H1 (cell line): Measurements from ENCODE around the gene FRRS1L. TPM values are rescaled to one million over a fixed set of nuclear protein-coding genes. Genes with fewer than 3 reads are reported as not detected.

ENCODE experiments used
- CTCF ChIA-PET: fragments of 300-600 bp; sonication (Branson Sonifier 250); formaldehyde crosslinking; loops from one replicate; lab custom pipeline; 2021; ENCODE audit not compliant: partially characterized antibody; lab: Charles Lee
- POLR2A ChIA-PET: fragments of 300-600 bp; sonication (Branson Sonifier 250); formaldehyde crosslinking; loops from one replicate; lab custom pipeline; 2021; ENCODE audit warnings: inconsistent platforms; ENCODE audit not compliant: partially characterized antibody; lab: Charles Lee
- DNase-seq, 2 experiments: peaks; one replicate each; pipeline versions ENCODE4 v3.0.0 to v3.0.0-alpha.2; 2010 to 2022; ENCODE audit warnings: low spot score in 2 of 2, low read depth in 1 of 2, mixed read lengths in 1 of 2
- FAIRE-seq: peaks from 2 replicates; lab custom pipeline; 2011; peaks lifted over from hg19 to GRCh38; lab: Jason Lieb, UNC
- H2AFZ ChIP-seq: 2 replicates; pipeline ENCODE4 v1.8.1; 2012; ENCODE audit warnings: low read length, inconsistent platforms
- H2AK5ac ChIP-seq: 2 replicates; pipeline ENCODE4 v1.6.1; 2013; ENCODE audit warnings: low read depth, low read length
- H2BK120ac ChIP-seq: replicated peaks from 2 replicates; pipeline ENCODE3; 2013; ENCODE audit warnings: low read depth, low read length, inconsistent platforms
- H2BK12ac ChIP-seq: 2 replicates; pipeline ENCODE4 v1.6.1; 2013; ENCODE audit warnings: low read depth, low read length
- H2BK15ac ChIP-seq: 2 replicates; pipeline ENCODE4 v1.6.1; 2013; ENCODE audit warnings: low read length
- H2BK20ac ChIP-seq: 2 replicates; pipeline ENCODE4 v1.6.1; 2013; ENCODE audit warnings: low read length
- H2BK5ac ChIP-seq: 2 replicates; pipeline ENCODE4 v1.6.1; 2013; ENCODE audit warnings: low read depth, low read length
- H3K14ac ChIP-seq: 2 replicates; pipeline ENCODE4 v1.6.1; 2013; ENCODE audit warnings: inconsistent platforms; ENCODE audit not compliant: insufficient read length
- H3K18ac ChIP-seq: 2 replicates; pipeline ENCODE4 v1.6.1; 2013; ENCODE audit warnings: low read length; ENCODE audit errors: extremely low read depth
- H3K23ac ChIP-seq: 2 replicates; pipeline ENCODE4 v1.6.1; 2013; ENCODE audit warnings: inconsistent platforms; ENCODE audit not compliant: insufficient read length
- H3K23me2 ChIP-seq: 2 replicates; pipeline ENCODE4 v1.6.1; 2013; ENCODE audit warnings: low read depth, low read length
- H3K27ac ChIP-seq: 2 replicates; pipeline ENCODE4 v1.6.1; 2011; ENCODE audit warnings: low read depth, low read length, inconsistent platforms
- H3K27me3 ChIP-seq, 4 experiments: replicated peaks in 1 of 4; 1 replicate in 1 of 4; 2 replicates in 3 of 4; pipeline versions ENCODE4 v1.6.1 to v1.8.1; 2011 to 2013; ENCODE audit warnings: low read length in 3 of 4, mild to moderate bottlenecking in 3 of 4, inconsistent platforms in 2 of 4, mixed read lengths in 2 of 4, moderate library complexity in 1 of 4; ENCODE audit not compliant: control insufficient read depth in 3 of 4, insufficient read depth in 3 of 4; ENCODE audit errors: extremely low read depth in 1 of 4
- H3K36me3 ChIP-seq, 4 experiments: 2 replicates each; pipeline versions ENCODE4 v1.6.1 to v1.8.1; 2011 to 2013; ENCODE audit warnings: mild to moderate bottlenecking in 4 of 4, low read length in 3 of 4, moderate library complexity in 2 of 4, control low read depth in 1 of 4, inconsistent platforms in 1 of 4; ENCODE audit not compliant: insufficient read depth in 4 of 4, control insufficient read depth in 2 of 4
- H3K4ac ChIP-seq: replicated peaks from 2 replicates; pipeline ENCODE3; 2013; ENCODE audit warnings: low read length, low read depth, mixed read lengths, inconsistent platforms; ENCODE audit not compliant: insufficient read length
- H3K4me1 ChIP-seq, 4 experiments: replicated peaks in 1 of 4; 1 replicate in 1 of 4; 2 replicates in 3 of 4; pipeline versions ENCODE4 v1.6.1 to v1.8.1; 2011 to 2013; ENCODE audit warnings: low read length in 3 of 4, inconsistent platforms in 2 of 4, mixed read lengths in 1 of 4; ENCODE audit not compliant: insufficient read depth in 4 of 4, control insufficient read depth in 3 of 4
- H3K4me2 ChIP-seq, 2 experiments: 2 replicates each; pipeline versions ENCODE4 v1.6.1 to v1.8.1; 2011 to 2013; ENCODE audit warnings: low read depth in 2 of 2, low read length in 2 of 2, control low read depth in 1 of 2, inconsistent platforms in 1 of 2, mild to moderate bottlenecking in 1 of 2; ENCODE audit not compliant: insufficient read depth in 1 of 2
- H3K4me3 ChIP-seq, 4 experiments: fragments of 200-600, 300-600 bp in 1 of 4; sonication (generic), shearing (Covaris generic), sonication (Bioruptor Twin) in 1 of 4; 2 replicates each; pipeline versions ENCODE4 v1.5.1 to v1.8.1; 2011 to 2016; ENCODE audit warnings: low read length in 4 of 4, low read depth in 3 of 4, control low read depth in 2 of 4, inconsistent platforms in 2 of 4, mild to moderate bottlenecking in 2 of 4, mixed read lengths in 1 of 4, moderate library complexity in 1 of 4; ENCODE audit not compliant: insufficient read depth in 2 of 4; ENCODE audit errors: extremely low read depth in 1 of 4
- H3K56ac ChIP-seq: replicated peaks from 2 replicates; pipeline ENCODE3; 2013; ENCODE audit warnings: low read depth, mild to moderate bottlenecking, mixed read lengths, low read length, inconsistent platforms; ENCODE audit not compliant: insufficient read length
- H3K79me1 ChIP-seq: 2 replicates; pipeline ENCODE4 v1.6.1; 2013; ENCODE audit warnings: low read depth, low read length, control low read depth
- H3K79me2 ChIP-seq, 2 experiments: 2 replicates each; pipeline versions ENCODE4 v1.6.1 to v1.8.1; 2012 to 2013; ENCODE audit warnings: low read length in 2 of 2, mild to moderate bottlenecking in 2 of 2, inconsistent platforms in 1 of 2; ENCODE audit not compliant: insufficient read depth in 2 of 2, control insufficient read depth in 1 of 2
- H3K9ac ChIP-seq, 4 experiments: replicated peaks in 1 of 4; 1 replicate in 1 of 4; 2 replicates in 3 of 4; pipeline versions ENCODE4 v1.6.1 to v1.8.1; 2011 to 2013; ENCODE audit warnings: low read depth in 3 of 4, low read length in 3 of 4, control low read depth in 2 of 4, mild to moderate bottlenecking in 2 of 4, moderate library complexity in 2 of 4, inconsistent platforms in 1 of 4; ENCODE audit errors: extremely low read depth in 1 of 4
- H3K9me3 ChIP-seq, 2 experiments: 2 replicates each; pipeline versions ENCODE4 v1.6.1 to v1.8.1; 2012 to 2013; ENCODE audit warnings: mild to moderate bottlenecking in 2 of 2, moderate library complexity in 2 of 2, control low read depth in 1 of 2, inconsistent platforms in 1 of 2, low read depth in 1 of 2, low read length in 1 of 2, mixed read lengths in 1 of 2; ENCODE audit not compliant: insufficient read depth in 2 of 2
- H4K20me1 ChIP-seq, 2 experiments: replicated peaks in 1 of 2; 2 replicates each; pipeline versions ENCODE3 to v1.8.1; 2011 to 2013; ENCODE audit warnings: inconsistent platforms in 2 of 2, low read length in 2 of 2, mild to moderate bottlenecking in 1 of 2; ENCODE audit not compliant: insufficient read depth in 2 of 2, control insufficient read depth in 1 of 2
- H4K5ac ChIP-seq: 2 replicates; pipeline ENCODE4 v1.6.1; 2013; ENCODE audit warnings: low read length, low read depth, mixed read lengths, inconsistent platforms; ENCODE audit not compliant: insufficient read length
- H4K8ac ChIP-seq: 2 replicates; pipeline ENCODE4 v1.8.0; 2013; ENCODE audit warnings: mild to moderate bottlenecking, moderate library complexity, low read length, inconsistent platforms; ENCODE audit not compliant: insufficient read depth; ENCODE audit errors: extremely low read depth
- H4K91ac ChIP-seq: replicated peaks from 2 replicates; pipeline ENCODE3; 2013; ENCODE audit warnings: low read length, mixed read lengths, inconsistent platforms; ENCODE audit not compliant: insufficient read length
- BACH1 ChIP-seq: IDR thresholded peaks from 2 replicates; pipeline ENCODE4 v1.6.1; 2012; ENCODE audit warnings: low read length, improper control_type of control experiment
- BCL11A ChIP-seq, 2 experiments: IDR thresholded peaks; one replicate each; pipeline ENCODE4 v1.6.1; 2011; ENCODE audit warnings: low read depth in 2 of 2, low read length in 2 of 2, mild to moderate bottlenecking in 2 of 2
- CBX5 ChIP-seq: fragments of 300-800, 300-1000 bp; sonication (generic); IDR thresholded peaks from 2 replicates; pipeline ENCODE4 v1.7.1; 2016; ENCODE audit warnings: antibody characterized with exemption, low read length, low read depth
- EP300 ChIP-seq, 2 experiments: IDR thresholded peaks; 1 replicate in 1 of 2; 2 replicates in 1 of 2; pipeline ENCODE4 v1.6.1; 2011 to 2012; ENCODE audit warnings: low read depth in 2 of 2, low read length in 2 of 2, mild to moderate bottlenecking in 2 of 2, borderline replicate concordance in 1 of 2, inconsistent platforms in 1 of 2, moderate library complexity in 1 of 2
- FOSL1 ChIP-seq: IDR thresholded peaks from 2 replicates; pipeline ENCODE4 v1.6.1; 2011; ENCODE audit warnings: mild to moderate bottlenecking, low read depth, low read length, moderate library complexity; ENCODE audit not compliant: insufficient read depth
- JUN ChIP-seq: IDR thresholded peaks from 2 replicates; pipeline ENCODE4 v1.6.1; 2011; ENCODE audit warnings: low read depth, mild to moderate bottlenecking, improper control_type of control experiment, low read length
- JUND ChIP-seq: IDR thresholded peaks from 2 replicates; pipeline ENCODE4 v1.6.1; 2011; ENCODE audit warnings: mild to moderate bottlenecking, improper control_type of control experiment, low read length
- KDM1A ChIP-seq: fragments of 200-600, 300-600 bp; sonication (generic); IDR thresholded peaks from 2 replicates; pipeline ENCODE4 v1.7.1; 2016; ENCODE audit warnings: mild to moderate bottlenecking, low read length, borderline replicate concordance
- POLR2A ChIP-seq, 2 experiments: IDR thresholded peaks; 1 replicate in 1 of 2; 2 replicates in 1 of 2; pipeline ENCODE4 v1.6.1; 2011; ENCODE audit warnings: low read depth in 2 of 2, low read length in 2 of 2, mild to moderate bottlenecking in 2 of 2; ENCODE audit errors: control extremely low read depth in 1 of 2
- POLR2AphosphoS5 ChIP-seq: IDR thresholded peaks from 2 replicates; pipeline ENCODE4 v1.6.1; 2011; ENCODE audit warnings: low read depth, low read length
- RFX5 ChIP-seq: IDR thresholded peaks from 2 replicates; pipeline ENCODE4 v1.6.1; 2011; ENCODE audit warnings: low read depth, low read length, improper control_type of control experiment, borderline replicate concordance
- SP4 ChIP-seq: IDR thresholded peaks from 2 replicates; pipeline ENCODE4 v1.6.1; 2012; ENCODE audit warnings: low read length, inconsistent platforms
- TAF1 ChIP-seq: IDR thresholded peaks from 2 replicates; pipeline ENCODE4 v1.6.1; 2011; ENCODE audit warnings: mild to moderate bottlenecking, low read depth, low read length
- WGBS, 2 experiments: shearing (Covaris generic) in 1 of 2; methylation state at CpG; one replicate each; pipeline versions ENCODE4 v1.1.6 to v1.1.7; 2013 to 2015; ENCODE audit warnings: low lambda C conversion rate in 2 of 2, mixed read lengths in 2 of 2, inconsistent platforms in 1 of 2, low coverage in 1 of 2, missing lambda C conversion rate in 1 of 2; ENCODE audit not compliant: insufficient replicate concordance in 2 of 2, insufficient coverage in 1 of 2, insufficient read length in 1 of 2; ENCODE audit errors: extremely low coverage in 1 of 2, missing lambda C conversion rate in 1 of 2; 5-methylcytosine and 5-hydroxymethylcytosine counted together
- polyA plus RNA-seq, 7 experiments: library from polyadenylated mRNA; depleted of rRNA in 3 of 7; stranded (reverse) in 5 of 7; unstranded in 2 of 7; fragments of >200 nt in 5 of 7; fragments of 200-250 nt in 2 of 7; gene quantifications; 1 replicate in 5 of 7; 2 replicates in 1 of 7; 4 replicates in 1 of 7; pipeline versions ENCODE4 v1.2.1 to v1.2.3, GENCODE V29; 2011 to 2013; ENCODE audit warnings: missing spikeins in 2 of 7, mixed read lengths in 2 of 7
- total RNA-seq: library from RNA; stranded (reverse); fragmentation: NEBNext Ultra II Directional; extraction: Animal tissue kit (Norgen Biotek cat#: 25700); gene quantifications from 2 replicates; pipeline ENCODE4 v1.2.1, GENCODE V29; 2021
- TF ChIP-seq, protein P1 (sequence below): IDR thresholded peaks from 2 replicates; pipeline ENCODE4 v1.6.1; 2012; ENCODE audit warnings: inconsistent platforms

Gene FRRS1L
- total and polyA plus RNA-seq, 2 of the 8 experiments (the other 6 are each of a cell fraction or from before 2014, with no cell fraction given) = 1.0 to 2.2 TPM

DNA sequence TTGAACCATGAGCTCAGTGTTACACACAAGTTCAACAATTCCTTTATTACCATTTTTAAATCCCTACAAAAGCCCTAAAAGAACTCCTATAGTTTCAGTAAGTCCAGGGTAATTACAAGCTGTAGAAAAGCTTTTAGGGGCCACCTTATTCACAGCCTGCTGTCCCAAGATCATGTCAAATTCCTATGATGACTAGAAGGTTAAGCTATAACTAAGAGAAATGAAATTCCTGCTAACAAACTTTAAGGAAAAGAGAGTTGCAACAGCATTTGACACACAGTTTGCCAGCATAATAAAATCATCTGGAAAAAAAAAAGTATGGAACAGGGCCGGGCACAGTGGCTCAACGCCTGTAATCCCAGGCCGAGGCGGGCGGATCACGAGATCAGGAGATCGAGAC, 78.8 kb downstream of the FRRS1L start:
- H2BK120ac ChIP-seq = no peak overlapping the region
- no peak for DNase-seq
- H3K79me1 ChIP-seq = peaks cover 3% of the 10 kb centered on the region
- no peak overlapping the region for H2BK15ac ChIP-seq
- no peak overlapping the region for H3K4ac ChIP-seq
- H3K4me2 ChIP-seq = no peak overlapping the region
- POLR2A ChIA-PET = no interaction called here
- CTCF ChIA-PET = interaction anchor here (0.6 to 2.4 kb wide), 8 partner anchors 8 to 258 kb away, joined by 3 to 7 read pairs (median 4); partner anchors contain the start of gene TMEM245
- no peak overlapping the region for H2BK5ac ChIP-seq
- no peak overlapping the region for H3K23ac ChIP-seq
- FAIRE-seq = no peak
- no peak overlapping the region for H2BK12ac ChIP-seq
- H3K4me3 ChIP-seq = no peak overlapping the region
- peaks cover 0 to 13% of the 10 kb centered on the region in 2 experiments; a peak in 2 of 4 replicates for H3K79me2 ChIP-seq
- H4K20me1 ChIP-seq = peaks cover 0 to 4% of the 10 kb centered on the region in 2 experiments
- H4K8ac ChIP-seq = no peak overlapping the region
- 86% methylated on average over 7 of the region's 7 CpGs; no CpG with 5 or more reads in 1 of the 2 experiments for WGBS, 2 experiments
- H3K23me2 ChIP-seq = no peaks in the 10 kb centered on the region
- no peak overlapping the region for H3K27ac ChIP-seq
- H4K91ac ChIP-seq = no peak overlapping the region
- H2AFZ ChIP-seq = no peak overlapping the region
- H3K36me3 ChIP-seq = peaks cover 8 to 64% (median 15%) of the 10 kb centered on the region in 4 experiments; a peak in 7 of 8 replicates
- no peak overlapping the region for H3K14ac ChIP-seq
- H3K56ac ChIP-seq = no peak overlapping the region
- no peaks in the 10 kb centered on the region for H3K9me3 ChIP-seq
- no peak overlapping the region for H4K5ac ChIP-seq
- H3K18ac ChIP-seq = no peak overlapping the region
- no peak for TF ChIP-seq POLR2AphosphoS5
- no peak for TF ChIP-seq CBX5
- no peak for TF ChIP-seq RFX5
- TF ChIP-seq POLR2A (IDR thresholded peaks at IDR 0.05; ENCODE audit: control extremely low read depth in 1 of 2, low read depth in 2 of 2, low read length in 2 of 2) = no peak
- no peak for TF ChIP-seq EP300 (IDR thresholded peaks at IDR 0.05; ENCODE audit: borderline replicate concordance in 1 of 2, low read depth in 2 of 2, low read length in 2 of 2)
- TF ChIP-seq FOSL1 = no peak
- TF ChIP-seq BACH1 = no peak
- no peak for TF ChIP-seq JUN
- no peak for TF ChIP-seq KDM1A
- TF ChIP-seq, protein P1, sequence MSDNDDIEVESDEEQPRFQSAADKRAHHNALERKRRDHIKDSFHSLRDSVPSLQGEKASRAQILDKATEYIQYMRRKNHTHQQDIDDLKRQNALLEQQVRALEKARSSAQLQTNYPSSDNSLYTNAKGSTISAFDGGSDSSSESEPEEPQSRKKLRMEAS = no peak
- no peak for TF ChIP-seq SP4
- TF ChIP-seq TAF1 = no peak
- no peak for TF ChIP-seq JUND
- no peak for TF ChIP-seq BCL11A (IDR thresholded peaks at IDR 0.05; ENCODE audit: low read depth in 2 of 2, low read length in 2 of 2)
- peaks cover 0 to 1% (median 0%) of the 10 kb centered on the region in 4 experiments; a peak in 1 of 7 replicates for H3K4me1 ChIP-seq
- no peak overlapping the region for H2AK5ac ChIP-seq
- no peak overlapping the region for H3K9ac ChIP-seq
- H2BK20ac ChIP-seq = no peak overlapping the region
- H3K27me3 ChIP-seq = no peaks in the 10 kb centered on the region
